Measurements from ENCODE around the gene PDE6A. TPM values are rescaled to one million over a fixed set of nuclear protein-coding genes. Genes with fewer than 3 reads are reported as not detected.

Gene PDE6A
- total and polyA plus RNA-seq, 2 donors (not counting 3 experiments of a cell fraction or from before 2014, with no cell fraction given), result not detected

GRCh38 chr5:149870697-149871096, 73.9 kb downstream of the PDE6A start:
- no peaks in the 10 kb centered on the region for H3K4me1 ChIP-seq (ENCODE audit: control insufficient read depth, extremely low read depth, insufficient read depth, low read length)
- no peak overlapping the region for H3K9ac ChIP-seq (replicated peaks; ENCODE audit: extremely low read depth, insufficient read depth, low read length)
- no peaks in the 10 kb centered on the region for H3K79me2 ChIP-seq (ENCODE audit: control insufficient read depth, insufficient read depth, low read length)
- no peak overlapping the region for H3K4me3 ChIP-seq (replicated peaks in 1 of 3; ENCODE audit: insufficient read depth in 1 of 3, low read depth in 1 of 3, low read length in 3 of 3)
- H3K27ac ChIP-seq (ENCODE audit: insufficient read depth, low read depth, low read length), result no peak overlapping the region
- BruUV-seq (replicated peaks), result no TSS peak
- no peaks in the 10 kb centered on the region for H4K20me1 ChIP-seq (replicated peaks; ENCODE audit: control insufficient read depth, extremely low read depth, insufficient read depth, low read length)
- ChIA-PET CTCF (interaction anchor here (1.0 to 7.1 kb wide), 5 partner anchors 8 to 91 kb away, joined by 3 to 43 read pairs (median 3); no protein-coding TSS in a partner anchor), POLR2A (no interaction called here)
- H3K9me3 ChIP-seq (replicated peaks; ENCODE audit: control insufficient read depth, insufficient read depth, low read length), result no peaks in the 10 kb centered on the region
- intact Hi-C loops (cut with micrococcal nuclease) (no loop called here), dilution Hi-C loops (cut with MboI; ENCODE audit: extremely low pct_ligation_motif_present, low sequenced_read_pairs) (no loop called here)
- no peak for FAIRE-seq
- H2AFZ ChIP-seq (ENCODE audit: low read depth, low read length), result no peak overlapping the region
- no peaks in the 10 kb centered on the region for H3K36me3 ChIP-seq (ENCODE audit: control insufficient read depth in 2 of 2, extremely low read depth in 1 of 2, insufficient read depth in 2 of 2, low read length in 2 of 2)
- no peak for DNase-seq (ENCODE audit: low read depth, low spot score)
- TF ChIP-seq POLR2A (IDR thresholded peaks at IDR 0.05; ENCODE audit: low read depth, low read length), result no peak
- no peak for TF ChIP-seq FOS (IDR thresholded peaks at IDR 0.05; ENCODE audit: borderline replicate concordance, insufficient read depth, low read length)
- no peak for TF ChIP-seq CTCF (IDR thresholded peaks at IDR 0.05; ENCODE audit: extremely low read depth in 1 of 2, insufficient read depth in 1 of 2, low read depth in 1 of 2, low read length in 2 of 2)
- no peak for TF ChIP-seq JUN (IDR thresholded peaks at IDR 0.05; ENCODE audit: borderline replicate concordance, insufficient read depth, insufficient read length, low read depth)
- no peak for TF ChIP-seq EZH2 (IDR thresholded peaks at IDR 0.05; ENCODE audit: borderline replicate concordance, low read depth, low read length, severe bottlenecking)
- TF ChIP-seq MAX (IDR thresholded peaks at IDR 0.05; ENCODE audit: insufficient read depth, insufficient read length), result no peak
- TF ChIP-seq POLR2AphosphoS5 (IDR thresholded peaks at IDR 0.05; ENCODE audit: insufficient read depth, low read depth, low read length), result no peak
- no peak for TF ChIP-seq GATA2 (IDR thresholded peaks at IDR 0.05; ENCODE audit: insufficient read depth, insufficient read length, low read depth, low read length)
- no peak overlapping the region for H3K4me2 ChIP-seq (ENCODE audit: insufficient read depth, low read length)
- H3K9me1 ChIP-seq (replicated peaks; ENCODE audit: control insufficient read depth, extremely low read depth, insufficient read depth, low read length), result no peaks in the 10 kb centered on the region
- H3K27me3 ChIP-seq (ENCODE audit: control insufficient read depth in 2 of 2, insufficient read depth in 2 of 2, low read length in 2 of 2), result no peaks in the 10 kb centered on the region
